ENCODE results near the gene KLF13.

KLF13 gene

DNA sequence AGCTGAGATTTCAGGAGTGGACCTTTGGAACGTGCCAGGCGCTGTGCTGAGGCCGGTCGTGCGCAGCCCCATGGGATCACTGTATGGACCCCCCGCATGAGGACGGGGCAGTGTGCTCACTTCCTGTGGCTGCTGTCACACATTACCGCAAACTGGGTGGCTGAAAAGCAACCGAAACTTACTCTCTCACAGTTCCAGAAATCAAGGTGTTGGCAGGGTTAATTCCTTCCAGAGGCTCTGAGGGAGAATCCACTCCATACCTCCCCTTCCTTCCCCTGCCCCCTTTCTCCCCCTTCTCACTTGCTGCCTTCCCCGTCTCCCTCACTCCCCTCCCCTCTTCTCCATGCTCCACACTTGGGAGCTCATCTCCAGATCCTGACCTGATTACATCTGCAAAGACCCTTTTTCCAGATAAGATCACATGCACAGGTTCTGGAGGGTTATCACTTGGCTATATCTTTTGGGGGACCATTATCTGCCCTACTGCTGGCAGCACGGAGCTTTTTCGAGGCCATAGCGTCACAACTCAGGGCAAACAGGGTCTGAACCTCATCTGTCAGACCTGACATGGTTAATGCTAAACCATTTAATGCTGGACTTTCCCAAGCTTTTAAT is 41.2 kb downstream of the KLF13 start:
- peaks cover 42% of the 10 kb centered on the region for H3K4me1 ChIP-seq (ENCODE audit: control insufficient read depth, insufficient read depth, low read length)
- no peaks in the 10 kb centered on the region for H3K27me3 ChIP-seq (ENCODE audit: control insufficient read depth in 1 of 2, insufficient read depth in 2 of 2, low read length in 2 of 2)
- no peaks in the 10 kb centered on the region for H3K9me3 ChIP-seq (ENCODE audit: control insufficient read depth in 2 of 2, low read length in 2 of 2)
- H3K9ac ChIP-seq (ENCODE audit: low read length in 2 of 2), result no peak overlapping the region
- peaks cover 2 to 3% of the 10 kb centered on the region in 2 donors for H3K36me3 ChIP-seq (ENCODE audit: control insufficient read depth in 2 of 2, insufficient read depth in 2 of 2, low read length in 2 of 2)
- peak overlapping the region; percentile 37 for H3K27ac ChIP-seq (ENCODE audit: low read length)
- no peak overlapping the region for H3K4me3 ChIP-seq (ENCODE audit: low read length in 2 of 2)

DNA sequence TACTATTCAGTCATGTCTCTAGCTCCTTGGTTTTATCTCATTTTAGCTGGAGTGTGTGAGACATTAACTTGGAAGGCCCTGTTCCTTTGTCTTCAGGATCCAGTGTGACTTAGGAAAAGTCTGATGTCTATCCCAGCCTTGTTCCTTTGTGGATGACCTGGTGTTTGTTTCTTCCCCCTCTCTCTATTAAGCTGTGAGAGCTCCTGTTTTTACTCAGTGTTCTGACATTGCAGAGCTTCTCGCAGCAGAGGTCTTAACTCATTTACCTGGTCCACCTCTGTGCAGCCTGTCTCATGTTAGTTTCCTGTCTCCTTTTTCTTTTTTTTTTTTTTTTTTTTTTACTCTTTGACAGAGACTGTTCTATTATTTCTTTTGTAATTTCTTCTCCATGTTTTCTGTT is 43.1 kb downstream of the KLF13 start:
- Histone ChIP-seq H3K4me1 (ENCODE audit: control insufficient read depth, insufficient read depth, low read length) (peaks cover 46% of the 10 kb centered on the region), H3K9me3 (ENCODE audit: control insufficient read depth in 2 of 2, low read length in 2 of 2) (no peaks in the 10 kb centered on the region), H3K27me3 (ENCODE audit: control insufficient read depth in 1 of 2, insufficient read depth in 2 of 2, low read length in 2 of 2) (no peaks in the 10 kb centered on the region), H3K4me3 (ENCODE audit: low read length in 2 of 2) (no peak overlapping the region), H3K36me3 (ENCODE audit: control insufficient read depth in 2 of 2, insufficient read depth in 2 of 2, low read length in 2 of 2) (peaks cover 10% of the 10 kb centered on the region in 2 donors), H3K27ac (ENCODE audit: low read length) (no peak overlapping the region), H3K9ac (ENCODE audit: low read length in 2 of 2) (no peak overlapping the region)

DNA sequence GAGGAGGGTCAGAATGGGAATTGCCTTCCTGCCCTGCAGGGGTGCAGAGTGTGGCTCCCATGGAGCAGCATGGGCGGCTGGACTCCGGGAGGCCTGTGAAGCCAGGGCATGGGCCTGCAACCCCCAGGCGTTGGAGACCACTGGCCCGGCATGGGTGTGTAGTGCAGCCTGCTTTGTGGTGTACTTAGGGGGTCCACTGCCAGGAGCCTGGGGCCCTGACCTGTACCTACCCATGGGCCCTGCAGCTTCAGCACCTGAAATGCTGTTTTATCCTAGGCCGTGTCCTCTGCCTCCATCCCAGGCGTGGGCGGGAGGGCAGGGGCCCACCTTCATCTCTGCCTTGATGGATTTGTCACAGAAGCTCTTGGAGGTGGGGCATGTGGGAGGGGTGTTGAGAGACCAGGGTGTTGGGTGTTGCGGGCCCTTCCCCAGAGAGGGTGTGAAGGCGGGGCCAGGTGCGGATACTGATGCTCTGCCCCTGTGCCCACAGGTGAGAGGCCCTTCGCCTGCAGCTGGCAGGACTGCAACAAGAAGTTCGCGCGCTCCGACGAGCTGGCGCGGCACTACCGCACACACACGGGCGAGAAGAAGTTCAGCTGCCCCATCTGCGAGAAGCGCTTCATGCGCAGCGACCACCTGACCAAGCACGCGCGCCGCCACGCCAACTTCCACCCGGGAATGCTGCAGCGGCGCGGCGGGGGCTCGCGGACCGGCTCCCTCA is 45.0 kb downstream of the KLF13 start:
- no peaks in the 10 kb centered on the region for H3K27me3 ChIP-seq (ENCODE audit: control insufficient read depth in 1 of 2, insufficient read depth in 2 of 2, low read length in 2 of 2)
- no peak overlapping the region for H3K27ac ChIP-seq (ENCODE audit: low read length)
- no peak overlapping the region for H3K9ac ChIP-seq (ENCODE audit: low read length in 2 of 2)
- peaks cover 10 to 11% of the 10 kb centered on the region in 2 donors for H3K36me3 ChIP-seq (ENCODE audit: control insufficient read depth in 2 of 2, insufficient read depth in 2 of 2, low read length in 2 of 2)
- no peak overlapping the region for H3K4me3 ChIP-seq (ENCODE audit: low read length in 2 of 2)
- peaks cover 31% of the 10 kb centered on the region for H3K4me1 ChIP-seq (ENCODE audit: control insufficient read depth, insufficient read depth, low read length)
- H3K9me3 ChIP-seq (ENCODE audit: control insufficient read depth in 2 of 2, low read length in 2 of 2), result no peaks in the 10 kb centered on the region

DNA sequence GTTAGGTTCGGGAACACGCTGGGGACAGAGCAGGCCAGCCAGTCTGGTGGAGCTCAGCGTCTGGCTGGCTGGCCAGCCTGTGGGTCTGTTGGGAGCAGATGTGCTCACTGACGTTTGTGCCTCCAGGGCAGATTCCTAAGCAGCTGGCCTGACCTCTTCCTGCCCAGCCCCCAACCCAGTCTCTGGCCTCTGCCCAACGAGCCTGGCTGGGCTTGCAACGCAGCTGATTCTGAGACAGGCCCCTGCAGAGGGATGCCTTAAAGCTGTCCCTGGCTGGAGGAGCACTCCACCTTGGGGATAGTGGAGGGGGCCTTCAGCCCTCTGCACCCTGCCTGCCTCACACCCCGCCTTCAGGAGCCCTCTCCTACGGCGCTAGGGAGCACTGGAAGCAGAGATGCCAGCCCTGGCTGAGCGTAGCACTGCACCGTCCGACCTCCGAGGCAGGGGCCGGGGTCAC is 46.0 kb downstream of the KLF13 start:
- H3K4me1 ChIP-seq (ENCODE audit: control insufficient read depth, insufficient read depth, low read length), result peaks cover 21% of the 10 kb centered on the region
- no peak overlapping the region for H3K9ac ChIP-seq (ENCODE audit: low read length in 2 of 2)
- H3K9me3 ChIP-seq (ENCODE audit: control insufficient read depth in 2 of 2, low read length in 2 of 2), result no peaks in the 10 kb centered on the region
- H3K36me3 ChIP-seq (ENCODE audit: control insufficient read depth in 2 of 2, insufficient read depth in 2 of 2, low read length in 2 of 2), result peaks cover 10 to 12% of the 10 kb centered on the region in 2 donors
- H3K27me3 ChIP-seq (ENCODE audit: control insufficient read depth in 1 of 2, insufficient read depth in 2 of 2, low read length in 2 of 2), result no peaks in the 10 kb centered on the region
- peak overlapping the region in 1 of 2 donors; percentile 8 for H3K4me3 ChIP-seq (ENCODE audit: low read length in 2 of 2)
- no peak overlapping the region for H3K27ac ChIP-seq (ENCODE audit: low read length)

DNA sequence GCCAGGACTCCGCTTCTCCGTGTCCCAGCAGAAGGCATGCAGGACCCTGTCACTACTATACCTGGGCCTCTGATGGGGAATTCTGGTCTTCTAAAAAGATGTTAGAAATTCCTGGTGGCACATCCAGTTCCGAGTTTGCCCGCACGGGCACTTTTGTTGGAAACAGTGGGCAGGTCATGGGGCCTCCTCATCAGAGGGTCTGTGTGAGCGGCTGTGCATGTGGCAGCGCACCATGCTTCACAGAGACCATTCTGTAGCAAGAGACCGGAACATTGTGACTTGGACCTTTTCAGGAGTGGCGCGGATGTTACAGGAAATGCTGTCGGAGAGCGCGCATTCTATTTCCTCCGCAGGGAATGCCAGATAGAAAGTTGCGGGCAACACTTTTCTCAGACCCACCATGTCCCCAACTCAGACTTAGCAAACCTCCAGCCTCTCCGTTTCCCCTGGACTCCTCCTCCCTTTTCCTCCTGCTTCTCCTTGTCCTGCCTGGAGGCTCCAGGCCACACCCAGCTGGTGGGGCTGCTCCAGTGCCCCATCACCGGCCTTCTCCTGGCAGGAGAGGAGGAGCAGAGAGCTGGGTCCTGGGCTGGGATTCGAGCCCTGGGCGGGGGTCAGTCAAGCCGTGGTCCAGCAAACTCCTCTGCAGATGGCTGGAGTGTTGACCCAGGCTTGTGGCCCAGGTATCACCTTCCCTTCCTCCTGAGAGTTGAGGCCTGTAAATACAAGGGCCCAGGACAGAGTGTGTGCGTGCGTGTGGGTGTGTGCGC is 46.6 kb downstream of the KLF13 start:
- peaks cover 10 to 17% of the 10 kb centered on the region in 2 donors for H3K36me3 ChIP-seq (ENCODE audit: control insufficient read depth in 2 of 2, insufficient read depth in 2 of 2, low read length in 2 of 2)

DNA sequence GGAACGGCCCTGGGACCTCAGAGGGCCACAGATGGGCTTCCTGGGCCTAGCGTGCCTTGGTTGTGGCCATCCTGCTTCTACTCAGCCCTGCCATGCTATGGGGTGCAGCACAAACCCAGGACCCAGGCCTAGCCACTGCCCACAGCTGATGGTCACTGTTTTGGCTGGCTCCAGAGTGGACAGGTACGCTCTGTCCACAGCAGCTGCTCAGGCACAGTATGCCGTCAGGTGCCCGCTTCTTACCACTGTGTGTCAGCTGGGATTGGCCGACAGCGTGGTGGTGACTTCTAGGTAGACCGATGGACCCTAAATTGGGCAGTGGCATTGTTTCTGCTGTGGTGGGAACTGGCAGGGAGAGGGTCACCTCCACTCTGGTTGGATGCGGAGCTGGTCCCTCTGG is 47.3 kb downstream of the KLF13 start:
- H3K9me3 ChIP-seq (ENCODE audit: control insufficient read depth in 2 of 2, low read length in 2 of 2), result no peaks in the 10 kb centered on the region
- peaks cover 12 to 19% of the 10 kb centered on the region in 2 donors for H3K36me3 ChIP-seq (ENCODE audit: control insufficient read depth in 2 of 2, insufficient read depth in 2 of 2, low read length in 2 of 2)
- no peak overlapping the region for H3K27ac ChIP-seq (ENCODE audit: low read length)
- H3K4me1 ChIP-seq (ENCODE audit: control insufficient read depth, insufficient read depth, low read length), result peaks cover 18% of the 10 kb centered on the region
- no peak overlapping the region for H3K9ac ChIP-seq (ENCODE audit: low read length in 2 of 2)
- H3K4me3 ChIP-seq (ENCODE audit: low read length in 2 of 2), result no peak overlapping the region
- H3K27me3 ChIP-seq (ENCODE audit: control insufficient read depth in 1 of 2, insufficient read depth in 2 of 2, low read length in 2 of 2), result no peaks in the 10 kb centered on the region

More for the DNA sequence above, 46.6 kb downstream of the KLF13 start:
- peaks cover 18% of the 10 kb centered on the region for H3K4me1 ChIP-seq (ENCODE audit: control insufficient read depth, insufficient read depth, low read length)
- H3K27me3 ChIP-seq (ENCODE audit: control insufficient read depth in 1 of 2, insufficient read depth in 2 of 2, low read length in 2 of 2), result no peaks in the 10 kb centered on the region
- H3K9ac ChIP-seq (ENCODE audit: low read length in 2 of 2), result no peak overlapping the region
- H3K27ac ChIP-seq (ENCODE audit: low read length), result no peak overlapping the region
- H3K9me3 ChIP-seq (ENCODE audit: control insufficient read depth in 2 of 2, low read length in 2 of 2), result no peaks in the 10 kb centered on the region
- peak overlapping the region in 1 of 2 donors; percentile 8 for H3K4me3 ChIP-seq (ENCODE audit: low read length in 2 of 2)

DNA sequence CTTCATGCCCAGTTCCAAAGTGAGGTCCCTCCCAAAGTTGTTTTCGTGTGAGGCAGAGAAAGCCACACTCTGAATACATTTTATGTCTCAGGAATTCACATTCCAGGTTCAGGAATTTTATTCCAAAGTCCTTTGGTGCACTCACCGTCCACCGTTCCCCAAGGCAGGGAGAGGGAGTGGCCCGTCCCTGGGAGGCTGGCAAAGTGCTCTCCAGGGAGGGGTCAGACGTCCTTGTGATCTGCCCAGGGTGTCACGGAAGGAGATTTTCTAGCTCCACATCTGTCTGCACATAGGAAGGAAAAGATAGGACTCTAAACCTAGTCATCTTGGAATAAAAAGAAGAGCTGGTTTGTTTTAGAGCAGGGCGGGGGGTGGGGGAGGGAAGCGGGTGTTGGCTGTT is 47.9 kb downstream of the KLF13 start:
- Histone ChIP-seq H3K4me3 (ENCODE audit: low read length in 2 of 2) (no peak overlapping the region), H3K27ac (ENCODE audit: low read length) (no peak overlapping the region), H3K27me3 (ENCODE audit: control insufficient read depth in 1 of 2, insufficient read depth in 2 of 2, low read length in 2 of 2) (no peaks in the 10 kb centered on the region), H3K36me3 (ENCODE audit: control insufficient read depth in 2 of 2, insufficient read depth in 2 of 2, low read length in 2 of 2) (peaks cover 15 to 20% of the 10 kb centered on the region in 2 donors), H3K4me1 (ENCODE audit: control insufficient read depth, insufficient read depth, low read length) (peaks cover 18% of the 10 kb centered on the region), H3K9ac (ENCODE audit: low read length in 2 of 2) (no peak overlapping the region), H3K9me3 (ENCODE audit: control insufficient read depth in 2 of 2, low read length in 2 of 2) (no peaks in the 10 kb centered on the region)

DNA sequence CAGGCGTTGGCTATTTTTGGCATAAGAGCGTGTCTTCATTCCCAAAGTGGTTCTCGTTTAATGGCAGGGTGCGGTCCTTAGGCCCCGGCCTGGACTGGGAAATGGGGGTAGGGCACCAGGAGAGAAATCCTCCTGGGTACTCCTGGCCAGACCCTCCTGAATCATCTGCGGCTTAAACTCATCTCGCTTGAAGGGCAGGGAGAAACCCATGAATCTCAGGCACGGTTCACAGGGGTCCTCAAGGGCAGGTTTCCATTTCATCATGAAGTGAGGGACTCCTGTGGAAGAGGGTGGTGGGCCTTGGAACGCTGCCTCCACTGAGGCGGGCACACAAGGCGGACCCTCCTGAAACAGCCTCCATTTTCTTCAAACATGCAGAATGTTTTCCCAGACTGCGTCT is 48.4 kb downstream of the KLF13 start:
- no peak overlapping the region for H3K27ac ChIP-seq (ENCODE audit: low read length)
- H3K9ac ChIP-seq (ENCODE audit: low read length in 2 of 2), result no peak overlapping the region
- no peaks in the 10 kb centered on the region for H3K27me3 ChIP-seq (ENCODE audit: control insufficient read depth in 1 of 2, insufficient read depth in 2 of 2, low read length in 2 of 2)
- H3K36me3 ChIP-seq (ENCODE audit: control insufficient read depth in 2 of 2, insufficient read depth in 2 of 2, low read length in 2 of 2), result peaks cover 15 to 22% of the 10 kb centered on the region in 2 donors
- H3K4me3 ChIP-seq (ENCODE audit: low read length in 2 of 2), result no peak overlapping the region
- H3K4me1 ChIP-seq (ENCODE audit: control insufficient read depth, insufficient read depth, low read length), result peaks cover 18% of the 10 kb centered on the region
- no peaks in the 10 kb centered on the region for H3K9me3 ChIP-seq (ENCODE audit: control insufficient read depth in 2 of 2, low read length in 2 of 2)

DNA sequence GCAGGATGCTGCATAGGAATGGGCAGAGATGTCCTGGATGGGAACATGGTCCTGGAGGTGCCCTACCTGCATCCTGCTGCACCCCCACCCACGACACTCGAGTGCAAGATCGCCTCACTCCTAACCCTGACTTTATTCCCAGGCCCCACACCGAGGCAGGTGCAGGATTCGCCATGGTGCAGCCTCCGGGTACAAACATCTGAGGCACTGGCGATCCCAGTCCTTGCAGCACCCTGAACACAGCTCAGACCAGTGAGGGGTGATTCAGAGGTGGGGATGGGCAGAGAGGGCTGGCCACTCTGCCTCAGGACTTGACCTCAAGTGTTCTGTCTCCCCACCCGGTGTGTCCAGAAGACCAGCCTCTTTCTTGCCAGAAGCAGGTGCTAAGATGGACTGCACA is 49.1 kb downstream of the KLF13 start:
- H3K36me3 ChIP-seq (ENCODE audit: control insufficient read depth in 2 of 2, insufficient read depth in 2 of 2, low read length in 2 of 2), result peaks cover 18 to 22% of the 10 kb centered on the region in 2 donors
- H3K4me1 ChIP-seq (ENCODE audit: control insufficient read depth, insufficient read depth, low read length), result peaks cover 18% of the 10 kb centered on the region
- H3K9ac ChIP-seq (ENCODE audit: low read length in 2 of 2), result no peak overlapping the region
- H3K4me3 ChIP-seq (ENCODE audit: low read length in 2 of 2), result no peak overlapping the region
- H3K27me3 ChIP-seq (ENCODE audit: control insufficient read depth in 1 of 2, insufficient read depth in 2 of 2, low read length in 2 of 2), result no peaks in the 10 kb centered on the region
- H3K9me3 ChIP-seq (ENCODE audit: control insufficient read depth in 2 of 2, low read length in 2 of 2), result no peaks in the 10 kb centered on the region
- H3K27ac ChIP-seq (ENCODE audit: low read length), result no peak overlapping the region

DNA sequence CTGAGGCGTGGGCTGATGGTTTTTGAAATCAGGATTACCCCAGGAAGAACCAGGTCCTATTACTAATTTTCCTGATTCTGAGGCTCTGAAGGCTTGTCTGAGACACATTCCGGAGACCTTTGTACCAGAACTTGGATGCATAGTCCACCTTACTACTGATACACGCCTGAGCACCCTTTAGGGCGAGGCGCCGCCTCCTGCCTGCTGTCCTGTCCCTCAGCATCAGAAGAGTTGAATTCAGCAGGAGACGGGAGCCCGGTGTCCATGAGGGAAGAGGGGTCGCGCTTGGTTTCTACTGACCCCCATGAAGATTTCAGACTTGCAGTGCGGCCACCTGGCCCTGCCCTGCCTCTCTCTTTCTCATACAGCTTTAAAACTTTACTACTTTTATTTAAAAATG is 49.9 kb downstream of the KLF13 start:
- Histone ChIP-seq H3K4me3 (ENCODE audit: low read length in 2 of 2) (no peak overlapping the region), H3K27me3 (ENCODE audit: control insufficient read depth in 1 of 2, insufficient read depth in 2 of 2, low read length in 2 of 2) (no peaks in the 10 kb centered on the region), H3K4me1 (ENCODE audit: control insufficient read depth, insufficient read depth, low read length) (peaks cover 18% of the 10 kb centered on the region), H3K9me3 (ENCODE audit: control insufficient read depth in 2 of 2, low read length in 2 of 2) (no peaks in the 10 kb centered on the region), H3K36me3 (ENCODE audit: control insufficient read depth in 2 of 2, insufficient read depth in 2 of 2, low read length in 2 of 2) (peaks cover 18 to 27% of the 10 kb centered on the region in 2 donors), H3K27ac (ENCODE audit: low read length) (no peak overlapping the region), H3K9ac (ENCODE audit: low read length in 2 of 2) (no peak overlapping the region)

Measured in stomach smooth muscle (tissue), 2 donors.